Measurements from ENCODE around the gene PRRT1B.
A peak's percentile ranks its signal among the peaks of the same experiment; 100 is the strongest.

Gene PRRT1B

DNA sequence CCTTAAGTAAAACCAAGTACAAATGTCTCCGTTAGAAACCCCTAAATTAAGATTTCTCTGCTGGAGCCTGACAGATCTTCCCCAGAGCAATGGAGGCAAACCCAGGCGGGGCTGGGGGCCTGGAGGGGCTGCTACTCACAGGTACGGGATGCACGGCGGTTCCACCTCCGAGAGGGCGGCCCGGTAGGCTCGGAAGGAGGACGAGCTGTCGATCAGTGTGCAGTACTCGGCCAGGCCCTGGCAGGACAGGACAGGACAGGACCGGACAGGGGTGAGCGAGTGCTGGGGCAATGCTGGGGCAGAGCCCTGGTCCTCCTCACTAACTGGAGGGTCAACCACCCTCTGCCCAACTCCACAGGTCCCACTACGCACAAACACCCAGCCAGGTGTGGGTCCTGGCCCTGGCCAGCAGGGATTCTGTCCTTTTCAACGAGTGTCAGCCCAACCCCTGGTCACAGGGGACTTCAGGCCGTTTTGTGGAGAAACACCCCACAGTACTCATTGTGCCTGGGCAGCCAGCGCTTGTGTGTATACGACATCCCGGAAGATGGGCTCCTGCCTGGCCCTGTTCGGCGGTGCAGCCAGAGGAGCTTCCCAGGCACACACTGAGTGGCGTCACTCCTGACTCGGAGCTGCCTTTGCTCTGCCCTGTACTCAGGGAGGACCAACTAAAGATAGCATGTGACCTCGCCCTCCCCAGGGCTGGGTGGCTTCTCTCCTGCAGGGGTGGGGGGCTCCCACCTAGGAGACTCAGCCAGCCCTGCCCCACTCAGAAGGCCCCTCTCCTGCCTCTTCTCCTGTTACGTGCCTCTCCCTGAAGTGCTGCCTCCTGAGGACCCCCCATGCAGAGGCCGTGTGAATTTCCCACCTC lies 37.4 kb downstream of the PRRT1B start:
- no peak for DNase-seq

GRCh38 chr9:131583337-131583645 lies 38.0 kb downstream of the PRRT1B start:
- no peak for DNase-seq

DNA sequence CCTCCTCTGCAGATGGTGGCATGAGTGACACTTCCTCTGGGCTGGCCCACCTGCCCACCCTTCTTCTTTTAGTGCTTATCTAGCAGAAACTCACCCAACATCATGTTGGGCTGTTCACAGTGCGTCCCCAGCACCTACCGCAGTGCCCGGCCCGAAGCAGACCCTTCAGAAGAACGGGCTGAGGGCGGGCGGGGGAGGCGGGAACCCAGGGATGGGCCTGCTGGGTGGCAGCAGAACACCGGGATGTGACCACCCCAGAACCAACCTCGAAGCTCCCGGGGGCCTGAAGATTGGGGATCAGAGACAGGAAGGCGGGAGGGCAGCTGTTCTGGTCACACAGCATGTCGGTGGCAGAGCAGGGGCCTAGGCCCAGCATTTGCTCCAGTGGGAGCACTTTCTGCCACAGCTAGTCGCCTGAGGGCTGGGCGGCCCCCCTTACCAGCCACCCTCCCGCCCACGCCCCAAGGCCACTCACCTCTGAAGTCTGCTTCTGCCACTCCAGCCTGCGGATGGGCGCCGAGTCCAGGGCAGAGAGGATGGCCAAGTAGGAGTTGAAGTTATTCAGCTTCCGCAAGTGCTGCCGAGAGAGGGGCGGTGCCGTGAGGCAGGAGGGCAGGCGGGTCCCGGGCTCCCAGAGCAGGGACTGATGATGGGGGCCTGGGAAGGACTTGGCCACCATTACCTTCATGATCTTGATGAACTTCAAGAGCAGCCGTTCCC lies 38.7 kb downstream of the PRRT1B start:
- DNase-seq, result no peak

GRCh38 chr9:131584858-131585257 lies 39.5 kb downstream of the PRRT1B start:
- DNase-seq, result no peak

GRCh38 chr9:131585375-131585774 lies 40.1 kb downstream of the PRRT1B start:
- DNase-seq, result no peak

GRCh38 chr9:131587331-131587730 lies 42.0 kb downstream of the PRRT1B start:
- no peak for DNase-seq

DNA sequence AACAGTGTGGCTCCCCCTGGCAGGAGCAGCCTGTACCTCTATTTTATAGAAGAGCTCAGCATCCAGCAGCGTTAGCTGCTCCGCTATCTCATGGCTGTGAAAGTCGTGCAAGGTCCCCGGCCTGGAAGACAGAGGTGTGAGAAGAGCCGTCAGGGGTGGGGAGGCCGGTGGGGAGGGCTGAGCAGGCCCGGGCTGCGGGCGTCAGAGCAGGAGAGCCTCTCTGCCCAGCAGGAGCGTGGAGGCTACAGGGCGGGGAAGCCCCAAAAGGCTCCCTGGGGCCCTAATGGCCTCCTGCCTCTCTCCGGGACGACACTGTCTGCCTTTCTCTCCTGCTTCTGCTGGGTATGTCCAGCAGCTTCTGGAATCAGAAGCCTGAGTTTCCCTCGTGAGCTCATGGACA lies 42.6 kb downstream of the PRRT1B start:
- DNase-seq, result no peak

DNA sequence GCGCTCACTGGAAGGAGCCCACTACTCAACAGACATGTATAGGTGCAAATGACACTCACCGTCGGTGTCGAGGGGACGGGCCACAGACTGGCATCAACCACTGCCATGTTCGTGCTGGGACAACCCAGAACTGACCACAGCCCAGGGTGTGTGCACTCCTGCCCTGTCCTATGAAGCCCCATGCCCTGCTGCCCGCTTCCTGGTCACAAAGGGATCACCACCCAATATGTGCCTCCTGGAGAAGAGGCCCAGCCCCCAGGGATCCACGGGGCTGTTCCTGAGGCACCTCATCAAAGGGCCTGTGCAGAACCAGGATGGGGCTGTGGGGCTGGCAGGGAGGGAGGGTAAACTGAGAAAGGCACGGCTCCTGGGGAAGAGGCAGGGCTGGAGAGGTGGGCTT lies 43.1 kb downstream of the PRRT1B start:
- no peak for DNase-seq

DNA sequence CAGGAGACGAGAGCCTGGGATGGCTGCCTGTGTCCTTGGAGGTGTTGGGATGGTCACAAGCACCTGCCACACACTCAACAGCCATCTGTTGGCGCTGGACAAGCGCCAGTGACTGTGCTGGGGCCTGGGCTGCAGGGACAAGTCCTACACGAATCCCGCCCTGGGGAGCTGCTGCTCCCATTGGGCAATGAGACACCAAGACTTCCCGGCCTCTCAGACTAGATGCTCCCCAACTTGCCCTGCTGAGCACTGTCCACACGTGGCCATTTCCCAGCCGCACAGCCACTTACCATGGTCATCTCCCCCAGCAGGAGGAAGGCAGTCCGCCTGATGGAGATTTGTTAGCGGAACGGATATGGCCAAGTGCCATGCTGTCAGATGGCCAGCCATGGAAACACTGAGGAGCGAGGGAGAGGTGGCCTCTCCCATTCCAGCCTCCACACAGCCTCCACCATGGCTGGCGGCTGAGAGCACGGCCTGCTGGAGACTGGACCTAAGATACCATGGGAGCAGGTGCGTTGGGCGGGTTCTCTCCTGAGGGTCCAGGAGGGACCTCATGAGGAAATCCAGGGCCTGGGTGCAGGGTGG lies 43.9 kb downstream of the PRRT1B start:
- no peak for DNase-seq

GRCh38 chr9:131589993-131590392 lies 44.7 kb downstream of the PRRT1B start:
- no peak for DNase-seq

- no peak for DNase-seq
Measured at GRCh38 chr9:131590449-131590848, 45.1 kb downstream of the PRRT1B start.

DNA sequence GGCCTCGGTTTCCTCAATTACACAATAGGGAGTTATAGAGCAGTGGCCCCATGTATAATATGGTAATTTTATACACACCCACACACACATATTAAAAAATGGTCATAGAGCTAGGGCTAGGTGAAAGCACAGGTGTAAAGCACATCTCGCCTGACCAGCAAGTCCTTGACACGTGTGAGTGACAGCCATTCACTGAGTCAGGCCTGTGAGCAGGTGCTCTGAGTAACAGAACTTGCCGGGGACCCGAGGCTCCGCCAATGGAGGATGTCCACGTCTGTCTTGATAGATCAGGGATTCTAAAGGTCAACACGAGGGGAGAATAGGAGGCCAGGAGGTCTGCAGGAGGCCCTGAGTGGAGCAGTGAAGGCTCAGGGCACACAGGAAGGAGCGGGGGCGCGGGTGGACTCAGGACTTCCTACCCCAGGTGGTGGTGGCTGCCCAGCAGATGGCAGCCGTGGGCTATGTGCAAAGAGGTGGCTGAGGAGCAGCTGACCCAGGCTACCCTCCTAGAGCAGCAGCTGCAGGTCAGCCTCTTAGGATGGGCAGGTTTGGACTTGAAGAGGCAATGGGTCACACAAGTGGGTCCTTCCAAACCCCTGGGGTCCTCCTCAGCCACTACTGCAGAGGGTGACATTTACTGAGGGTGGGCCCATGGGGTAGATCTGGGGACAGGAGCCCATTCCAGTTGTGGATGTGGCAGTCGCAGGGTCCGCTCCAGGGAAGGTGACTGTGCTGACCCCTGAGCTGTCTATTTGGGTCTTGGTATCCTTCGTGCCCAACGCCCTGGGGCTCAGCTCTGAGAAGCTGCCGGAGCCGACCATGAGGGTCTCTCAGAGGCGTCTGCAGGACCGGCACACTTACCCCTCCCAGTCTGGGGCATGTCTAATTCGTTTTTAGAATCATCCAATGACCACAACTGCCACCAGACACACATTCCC lies 45.9 kb downstream of the PRRT1B start:
- DNase-seq, result peak; percentile 67

DNA sequence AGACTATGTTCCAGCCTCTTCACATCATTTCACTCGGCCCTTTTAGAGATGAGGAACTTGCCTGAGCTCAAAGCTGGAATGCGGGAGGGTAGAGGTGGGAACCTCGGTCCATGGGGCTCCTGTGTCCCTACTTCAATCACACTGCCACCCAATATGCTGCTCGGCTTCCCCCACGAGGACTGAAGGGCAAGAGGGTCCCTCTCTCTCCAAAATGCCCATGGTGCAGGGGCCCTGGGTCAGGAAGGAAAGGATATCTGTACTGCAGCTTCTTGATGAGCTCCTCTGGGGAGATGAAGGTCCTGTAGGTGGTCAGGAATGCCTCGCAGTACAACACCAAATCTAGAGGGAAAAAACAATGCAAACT lies 46.5 kb downstream of the PRRT1B start:
- no peak for DNase-seq

DNA sequence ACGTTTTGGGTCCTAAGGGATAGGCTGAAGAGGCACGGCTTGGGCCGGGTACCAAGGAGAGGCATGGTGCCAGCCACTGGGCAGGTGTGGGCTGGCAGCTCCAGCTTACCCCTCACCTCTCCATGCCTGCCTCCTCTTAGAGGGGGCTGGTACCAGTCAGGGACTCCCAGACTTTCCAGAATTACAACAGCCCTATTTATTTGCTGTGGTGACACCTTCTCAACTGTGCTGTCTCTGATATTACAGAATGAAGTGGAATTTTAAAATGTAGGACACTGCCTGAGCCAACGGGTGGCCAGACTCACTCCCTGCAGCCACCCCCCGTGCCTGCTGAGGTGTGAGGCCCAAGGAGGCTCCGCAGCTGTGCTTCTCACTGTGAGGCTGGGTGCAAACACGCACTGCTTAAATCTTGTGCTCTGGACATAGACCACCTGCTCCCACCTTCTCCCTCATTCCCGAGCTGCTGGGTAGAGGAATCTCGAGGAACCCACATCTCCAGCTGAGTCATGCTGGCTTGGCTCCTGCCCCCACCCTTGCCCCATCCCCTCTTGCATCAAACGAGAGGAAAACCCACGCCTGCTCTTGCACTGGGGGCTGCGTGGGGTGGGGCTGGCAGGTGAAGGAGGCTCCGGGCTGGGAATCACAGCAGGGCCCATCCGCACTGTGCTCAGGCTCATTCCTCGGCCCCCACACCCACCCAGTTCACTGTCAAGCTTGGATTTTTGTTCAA lies 47.9 kb downstream of the PRRT1B start:
- DNase-seq, result no peak

DNA sequence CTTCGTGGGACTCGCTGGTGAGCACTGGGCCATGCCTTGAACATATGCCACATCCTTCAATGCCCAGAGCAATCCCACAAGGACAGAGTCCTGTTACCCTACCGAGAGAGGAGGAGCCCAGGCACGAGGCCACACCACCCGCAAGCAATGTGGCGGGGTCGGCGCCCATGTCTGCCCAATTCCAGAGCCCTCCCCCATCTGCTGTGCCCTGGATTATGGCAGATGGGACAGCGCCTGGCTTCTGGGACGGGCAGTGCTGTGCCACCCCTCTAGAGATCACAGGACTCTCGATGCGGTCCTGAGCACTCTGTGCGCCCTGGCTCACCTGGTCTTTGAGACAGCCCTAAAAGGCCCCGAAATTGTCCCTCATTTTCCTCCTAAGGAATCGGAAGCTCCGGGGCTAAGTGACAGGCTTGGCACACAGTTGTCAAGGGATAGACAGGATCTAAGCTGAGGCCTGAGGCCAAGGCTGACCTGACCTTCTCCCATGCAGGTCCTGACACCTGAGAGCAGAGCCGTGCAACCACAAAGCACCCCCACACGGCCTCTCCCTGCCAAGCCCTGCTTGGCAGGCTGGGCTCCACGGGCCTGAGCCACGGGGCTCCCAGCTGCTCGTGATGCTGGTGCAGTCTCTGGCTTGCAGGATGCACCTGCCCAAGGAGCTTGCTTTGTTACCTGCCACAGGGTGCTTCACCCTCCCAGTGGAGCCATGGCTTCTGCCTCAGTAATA lies 48.8 kb downstream of the PRRT1B start:
- no peak for DNase-seq

GRCh38 chr9:131594906-131595665 lies 49.8 kb downstream of the PRRT1B start:
- no peak for DNase-seq

- no peak for DNase-seq
Measured at GRCh38 chr9:131595696-131596429, 50.5 kb downstream of the PRRT1B start.

DNA sequence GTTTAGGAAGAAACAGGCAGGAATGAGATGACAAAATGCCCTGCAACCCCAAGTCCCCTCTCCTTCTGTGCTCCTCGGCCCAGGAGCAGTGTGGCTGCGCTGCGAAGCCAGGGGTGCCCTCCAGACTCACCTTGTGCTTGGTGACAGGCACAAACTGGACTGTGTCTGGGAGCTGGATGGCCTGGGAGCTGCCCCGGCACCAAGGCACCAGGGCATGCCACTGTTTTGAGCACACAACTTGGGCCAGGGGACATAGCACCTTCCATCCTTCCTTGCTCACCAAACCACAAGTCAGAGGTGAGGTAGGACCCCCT lies 51.1 kb downstream of the PRRT1B start:
- DNase-seq, result no peak

DNA sequence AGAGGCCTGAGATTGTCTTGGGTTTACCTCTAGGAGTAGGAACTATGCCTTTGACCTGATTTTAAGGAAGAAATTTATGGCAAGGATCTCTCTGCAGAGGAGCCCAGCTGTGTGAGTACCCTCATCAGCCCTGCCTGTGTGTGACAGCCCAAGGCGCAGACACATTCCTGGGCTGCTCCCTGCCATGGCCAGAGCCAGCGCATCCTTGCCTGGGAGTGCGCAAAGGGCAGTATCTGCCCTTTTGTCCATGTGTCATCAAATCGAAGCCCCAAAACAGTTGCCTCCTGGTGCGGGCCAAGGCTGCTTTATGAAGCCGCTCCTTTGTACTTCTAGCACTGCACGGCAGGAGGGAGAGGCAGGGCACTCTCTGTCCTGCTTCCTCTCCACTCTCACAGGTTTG lies 51.9 kb downstream of the PRRT1B start:
- no peak for DNase-seq

DNA sequence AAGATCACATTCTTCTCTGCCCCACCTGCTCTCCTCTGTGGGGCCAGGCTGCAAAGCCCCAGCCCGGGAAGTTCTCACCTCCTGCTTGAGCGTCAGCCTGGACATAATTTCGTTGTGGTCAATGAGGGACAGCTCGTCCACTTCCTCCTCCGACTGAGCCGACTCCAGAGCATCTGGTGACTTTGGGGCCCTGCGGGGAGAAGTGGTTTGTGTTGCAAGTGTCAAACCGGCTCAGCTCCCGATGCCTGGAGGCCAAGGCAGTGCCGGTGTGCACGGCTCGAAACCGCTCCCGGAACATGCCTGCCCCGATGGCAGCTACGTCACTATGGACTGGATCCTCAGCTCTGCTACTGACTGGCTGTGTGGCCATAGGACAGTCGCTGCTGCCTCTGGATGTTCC lies 52.8 kb downstream of the PRRT1B start:
- DNase-seq, result peak; percentile 46

All from midbrain (tissue), 1 donor.